GM21360 (cell line): ENCODE results near the gene PHC2.

Source experiments
- ATAC-seq: cut with Tn5 transposase; IDR thresholded peaks from one replicate; pipeline ENCODE4 v1.9.1; 2021; ENCODE audit warnings: mild to moderate bottlenecking, moderate library complexity; ENCODE audit not compliant: unreplicated experiment

PHC2 gene

GRCh38 chr1:33430692-33431593, at the start of gene PHC2:
Gene PHC2, minus strand, starts transcription at chr1:33431095. Its CDS starts 55,556 bp downstream, at chr1:33375539.
- peak; percentile 95 for ATAC-seq

GRCh38 chr1:33477451-33477850, 46.6 kb upstream of the PHC2 start:
- no peak for ATAC-seq

- no peak for ATAC-seq
Observed at GRCh38 chr1:33473900-33474299, 43.0 kb upstream of the PHC2 start.

GRCh38 chr1:33472269-33472980, 41.5 kb upstream of the PHC2 start, which contains the start of gene ZSCAN20:
Gene ZSCAN20, plus strand, starts transcription at chr1:33472645. Its CDS starts 6,644 bp downstream, at chr1:33479289.
- peak; percentile 85 for ATAC-seq

- ATAC-seq, result no peak
Observed at GRCh38 chr1:33471416-33471815, 40.5 kb upstream of the PHC2 start.

- no peak for ATAC-seq
Observed at GRCh38 chr1:33470495-33471012, 39.7 kb upstream of the PHC2 start.

- no peak for ATAC-seq
Observed at GRCh38 chr1:33469691-33470090, 38.8 kb upstream of the PHC2 start.

GRCh38 chr1:33468967-33469366, 38.1 kb upstream of the PHC2 start:
- ATAC-seq, result no peak

GRCh38 chr1:33468531-33468930, 37.6 kb upstream of the PHC2 start:
- no peak for ATAC-seq

GRCh38 chr1:33468011-33468410, 37.1 kb upstream of the PHC2 start:
- ATAC-seq, result no peak

GRCh38 chr1:33466159-33466558, 35.3 kb upstream of the PHC2 start:
- ATAC-seq, result no peak

GRCh38 chr1:33465316-33465715, 34.4 kb upstream of the PHC2 start:
- ATAC-seq, result no peak

GRCh38 chr1:33464552-33464951, 33.7 kb upstream of the PHC2 start:
- no peak for ATAC-seq

- ATAC-seq, result no peak
Observed at GRCh38 chr1:33462405-33463164, 31.7 kb upstream of the PHC2 start.

GRCh38 chr1:33460947-33461629, 30.2 kb upstream of the PHC2 start:
- peak; percentile 70 for ATAC-seq

GRCh38 chr1:33460144-33460543, 29.2 kb upstream of the PHC2 start:
- ATAC-seq, result no peak

GRCh38 chr1:33459691-33460090, 28.8 kb upstream of the PHC2 start:
- ATAC-seq, result no peak

- no peak for ATAC-seq
Observed at GRCh38 chr1:33456502-33456886, 25.6 kb upstream of the PHC2 start.

GRCh38 chr1:33455539-33456501, 24.9 kb upstream of the PHC2 start:
- ATAC-seq, result peak; percentile 72
